Stimulated activated CD4-positive, alpha-beta T cell treated with anti-CD3 and anti-CD28 coated beads, TNF-alpha, amount 100 ng/mL, for 4 hours (primary cell): ENCODE results near the gene PABPC3.

Source experiments
- DNase-seq, 3 experiments: peaks; one replicate each; pipeline ENCODE4 v3.0.0-alpha.2; 2020; ENCODE audit warnings: low read depth in 3 of 3

The PABPC3 gene

DNA sequence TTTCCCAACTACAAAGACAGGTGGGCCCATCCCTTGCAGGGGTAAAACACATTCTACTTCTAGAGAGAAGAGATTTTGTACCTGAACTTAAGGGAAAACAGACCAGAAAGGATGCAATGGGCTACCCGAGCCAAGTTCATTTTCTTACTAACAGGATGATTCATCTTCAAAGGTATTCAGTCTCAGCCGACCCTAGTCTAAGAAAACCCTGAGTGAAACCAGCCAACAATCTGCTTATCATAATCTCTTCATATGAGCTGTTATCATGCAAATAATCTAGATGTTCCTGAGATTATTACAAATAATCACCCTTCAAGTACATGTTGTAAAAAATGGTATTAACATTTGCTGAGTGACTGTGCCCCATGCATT lies 15.6 kb downstream of the PABPC3 start:
- DNase-seq = no peak

DNA sequence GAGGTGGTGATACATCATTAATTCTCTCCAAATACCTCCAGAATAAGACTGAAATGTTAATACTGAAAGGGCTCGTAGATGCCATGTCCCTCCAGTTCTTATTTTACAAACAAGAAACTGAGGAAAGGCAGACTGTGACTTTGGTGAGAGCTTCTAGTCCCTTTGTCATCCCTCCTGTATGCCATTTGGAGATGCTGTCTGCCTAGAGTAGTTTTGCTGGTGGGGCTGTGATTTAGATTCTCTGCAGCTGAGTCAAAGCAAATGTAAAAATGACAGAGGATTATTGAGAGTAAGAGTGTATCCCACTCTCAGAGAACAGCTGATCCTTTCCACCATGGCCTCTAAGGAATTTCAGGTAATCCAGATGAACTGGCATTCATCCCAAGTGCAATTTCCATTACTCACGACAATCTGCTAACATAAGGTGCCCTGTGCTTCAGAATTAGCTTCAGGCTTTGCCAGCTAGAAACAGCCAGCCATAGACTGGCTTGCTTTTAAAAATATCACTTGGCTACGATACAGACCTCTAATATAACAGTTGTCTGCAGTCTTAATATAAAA lies 16.8 kb downstream of the PABPC3 start:
- DNase-seq = no peak

DNA sequence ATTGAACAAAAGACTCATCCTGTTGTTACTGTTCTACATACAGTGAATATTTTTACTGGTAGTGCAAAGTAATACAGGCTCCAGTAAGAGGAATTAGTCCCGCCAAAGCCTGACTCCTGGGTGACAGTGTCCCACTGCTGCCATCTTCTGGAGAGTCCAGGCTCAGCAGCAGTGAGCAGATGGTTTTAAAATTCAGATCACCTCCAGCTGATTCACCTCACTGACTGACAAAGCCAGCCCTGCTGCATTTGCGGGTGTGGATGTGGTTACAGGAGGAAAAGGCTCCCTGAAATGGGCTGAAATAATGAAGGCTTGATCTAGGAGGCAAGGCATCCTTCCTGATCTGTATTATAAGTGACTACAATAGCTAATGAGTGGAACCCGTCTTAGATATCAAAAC lies 18.3 kb downstream of the PABPC3 start:
- DNase-seq = peak in 2 of 3 experiments; percentile 18 to 33

DNA sequence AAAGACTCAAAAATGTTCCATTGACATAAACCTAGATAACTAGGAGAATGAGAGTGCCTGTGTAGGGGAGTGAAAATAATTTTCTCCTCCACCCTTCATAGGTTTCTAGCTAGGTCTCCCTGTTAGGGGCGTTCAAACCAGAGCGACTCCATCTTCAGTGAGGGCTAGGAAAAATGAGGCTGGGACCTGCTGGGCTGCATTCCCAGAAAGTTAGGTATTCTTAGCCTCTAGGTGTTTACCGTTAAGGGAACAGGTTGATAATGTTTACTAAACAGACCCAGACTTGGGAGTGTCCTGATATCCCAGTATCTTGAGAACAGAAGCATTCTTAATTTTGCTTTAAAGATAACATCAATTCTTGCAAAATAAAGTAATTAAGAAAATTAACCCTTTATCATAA lies 20.1 kb downstream of the PABPC3 start:
- DNase-seq = no peak

DNA sequence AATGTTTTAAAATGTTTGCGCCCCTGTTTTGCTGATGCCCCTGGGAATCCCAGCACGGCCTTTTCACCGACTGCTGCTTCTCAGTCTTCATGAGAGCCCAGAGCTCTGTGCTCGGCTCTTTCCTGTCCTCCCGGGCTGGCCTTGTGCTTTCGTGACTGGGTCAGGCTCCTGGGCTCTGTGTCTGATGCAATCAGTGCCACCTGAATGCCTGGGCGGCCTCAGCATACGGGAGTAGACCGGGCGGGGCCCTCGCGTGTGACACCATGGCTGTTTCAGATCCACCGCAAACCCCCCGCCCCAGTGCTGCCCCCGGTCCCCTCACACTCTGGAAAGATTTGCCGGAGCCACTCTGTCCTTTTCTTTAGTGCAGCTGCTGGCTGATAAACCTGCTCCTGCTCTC lies 21.4 kb downstream of the PABPC3 start:
- DNase-seq = no peak

DNA sequence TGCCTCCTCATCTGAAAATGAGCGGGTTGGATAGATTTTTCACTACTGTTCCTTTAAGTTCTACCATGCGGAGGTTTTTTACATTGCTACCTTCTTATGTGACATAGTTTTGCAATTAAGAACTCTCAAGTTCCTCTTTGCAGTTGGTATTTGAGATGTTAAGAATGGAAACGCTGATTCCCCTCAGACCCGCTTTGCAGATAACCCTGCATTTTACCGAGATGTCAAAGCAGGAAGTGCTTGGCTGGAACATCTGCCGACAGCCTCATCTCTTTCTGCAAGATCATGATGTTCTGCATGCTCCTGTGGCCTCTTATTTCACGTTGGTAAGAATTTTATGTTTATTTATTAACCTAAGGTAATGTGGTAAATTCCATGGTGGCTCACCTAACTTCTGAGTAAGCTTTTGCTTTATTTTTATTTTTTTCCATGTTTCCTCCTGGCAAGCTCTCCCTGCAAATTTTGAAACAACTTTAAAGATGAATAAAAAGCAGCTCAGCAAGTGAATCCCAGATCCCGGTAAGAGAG lies 22.5 kb downstream of the PABPC3 start:
- DNase-seq = no peak

DNA sequence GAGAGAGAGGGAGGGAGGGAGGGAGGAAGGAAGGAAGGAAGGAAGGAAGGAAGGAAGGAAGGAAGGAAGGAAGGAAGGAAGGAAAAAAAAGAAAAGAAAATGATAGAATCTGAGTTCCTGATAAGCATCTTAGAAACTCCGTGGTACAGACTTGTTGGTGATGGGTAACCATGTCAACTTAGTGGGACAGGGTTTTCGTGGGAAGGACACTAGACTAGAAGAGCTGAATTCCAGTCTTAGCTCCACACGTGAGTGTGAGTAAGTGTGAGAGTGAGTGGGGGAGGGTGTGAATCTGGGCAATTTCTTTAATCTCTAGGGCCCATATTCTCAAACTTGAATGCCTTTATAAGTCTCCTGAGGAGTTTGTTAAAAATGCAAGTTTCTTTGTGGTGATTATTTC lies 35.0 kb downstream of the PABPC3 start:
- no peak for DNase-seq

DNA sequence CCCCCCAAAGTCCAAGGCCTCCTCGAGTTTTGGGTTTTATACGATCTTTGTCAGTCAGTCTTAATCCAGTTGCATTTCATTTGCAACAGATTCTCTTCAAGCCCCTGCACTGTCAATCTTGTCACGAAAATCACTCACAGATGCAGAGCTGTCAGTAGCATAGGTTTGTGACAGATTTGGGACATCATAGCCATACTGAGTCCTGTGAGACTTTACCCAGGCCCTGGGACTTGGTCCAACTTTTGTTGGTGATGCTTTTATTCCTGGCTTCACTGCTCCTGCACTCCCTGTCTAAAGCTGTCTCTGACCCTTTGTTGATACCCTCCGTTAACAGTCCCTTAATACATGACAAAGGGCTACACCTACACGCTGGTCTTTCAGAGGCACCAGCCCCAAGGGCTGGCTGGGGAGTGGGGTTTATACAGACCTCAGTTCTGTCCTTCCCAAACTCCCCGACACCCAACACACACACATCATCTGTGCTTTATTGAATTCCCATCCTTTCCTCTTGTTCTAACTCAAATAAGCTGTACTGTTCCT lies 36.0 kb downstream of the PABPC3 start:
- no peak for DNase-seq

DNA sequence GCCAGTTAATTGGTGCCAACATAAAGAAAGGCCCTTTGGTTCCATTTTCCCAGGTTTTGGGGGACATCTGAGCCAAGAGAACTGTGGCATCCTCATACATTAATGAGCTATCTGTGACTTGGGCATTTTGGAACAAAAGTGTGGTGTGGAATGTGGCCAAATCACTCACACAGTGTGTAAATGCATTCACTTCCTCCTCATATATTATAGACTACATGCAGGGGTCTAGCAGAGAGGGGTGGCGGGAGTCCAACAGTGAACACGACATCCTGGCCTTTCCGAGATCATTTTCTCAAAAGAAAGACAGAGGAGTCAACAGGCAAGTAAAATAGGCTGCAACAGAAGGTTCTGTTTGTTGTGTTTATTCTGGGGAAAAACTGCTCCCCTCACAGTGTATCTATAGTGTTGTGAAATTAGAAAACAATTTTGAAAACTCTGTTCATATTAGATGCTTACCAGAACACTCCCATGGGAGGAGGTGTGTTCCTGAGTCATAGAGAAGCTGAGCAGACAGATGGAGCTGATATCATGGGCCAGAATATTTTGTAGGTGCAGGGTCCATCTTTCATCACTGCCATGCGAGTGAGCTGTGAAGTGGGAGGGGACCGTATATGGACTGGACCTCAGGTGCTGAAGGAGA lies 36.9 kb downstream of the PABPC3 start:
- DNase-seq = no peak

DNA sequence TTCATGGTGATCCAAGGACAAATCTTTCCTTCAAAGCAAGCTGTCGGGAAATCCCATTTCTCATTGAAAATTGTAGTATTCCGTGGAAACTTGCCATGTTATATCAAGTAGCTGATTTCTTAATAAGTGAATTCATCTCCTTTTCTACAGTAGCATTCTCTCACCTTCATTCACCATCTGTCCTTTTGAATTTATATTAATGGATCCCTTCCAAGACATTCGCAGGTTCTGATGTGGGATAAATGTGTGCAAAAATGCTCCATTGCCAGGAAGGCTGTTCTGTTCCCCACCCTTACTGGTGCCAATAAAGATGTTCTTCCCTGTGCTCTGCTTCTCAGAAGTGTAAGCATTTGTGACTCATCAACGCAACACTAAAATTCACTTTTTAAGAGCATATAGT lies 40.0 kb downstream of the PABPC3 start:
- no peak for DNase-seq

DNA sequence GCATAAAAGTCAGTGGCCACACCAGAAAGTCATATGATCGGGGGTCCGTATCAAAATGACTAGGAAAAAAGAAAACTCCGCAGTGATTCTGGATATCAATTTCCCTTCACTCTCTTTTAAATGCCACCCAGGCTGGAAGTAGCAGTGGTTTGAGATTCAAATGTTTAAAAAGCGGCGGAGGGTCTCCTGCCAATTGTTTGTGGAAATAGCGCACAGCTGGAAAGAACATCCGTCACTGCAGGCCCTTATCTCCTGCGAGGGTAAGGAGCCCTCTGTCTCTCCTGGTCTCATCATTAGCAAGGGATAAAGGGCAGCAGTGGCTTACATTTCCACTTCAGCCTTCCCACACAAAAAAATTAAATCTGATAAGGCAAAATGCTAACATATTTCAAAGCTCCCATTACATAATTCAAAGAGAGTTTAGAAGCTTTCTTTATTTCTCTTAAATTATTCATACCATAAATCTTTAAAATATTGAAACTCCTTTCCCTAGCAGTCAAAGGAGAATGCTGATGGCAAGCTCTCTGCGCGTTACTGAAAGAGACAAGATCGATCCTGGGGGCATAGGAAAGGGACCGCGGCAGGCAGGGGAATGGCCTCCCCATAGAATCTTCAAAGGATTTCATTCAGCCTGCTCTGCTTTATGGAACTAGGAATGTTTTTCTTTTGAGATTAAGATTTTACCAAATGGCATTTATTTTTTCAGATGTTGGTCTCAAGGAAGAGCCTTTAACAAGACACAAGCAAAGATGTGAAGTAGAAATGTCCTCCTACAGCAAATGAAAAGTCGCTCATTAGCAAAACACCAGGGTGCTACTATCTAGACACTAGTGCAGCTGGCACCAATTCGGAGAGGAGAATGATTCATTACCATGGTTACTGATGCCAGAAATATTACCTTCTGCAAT lies 41.2 kb downstream of the PABPC3 start:
- DNase-seq = no peak

DNA sequence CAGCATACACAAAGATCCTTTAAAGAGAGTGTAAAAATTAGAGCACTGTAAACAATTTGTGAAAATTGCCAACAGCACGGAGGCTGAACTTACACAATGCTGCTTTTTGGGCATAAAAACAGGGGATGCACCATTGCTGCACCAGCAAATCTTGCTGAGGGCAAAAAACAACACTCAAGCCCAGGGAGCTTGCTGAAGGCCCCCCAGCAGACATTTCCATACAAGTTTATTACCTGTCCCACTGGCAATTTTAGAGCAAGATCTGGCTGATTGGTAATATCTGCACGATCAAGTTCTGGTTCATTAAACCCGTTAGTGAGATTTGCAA lies 41.8 kb downstream of the PABPC3 start:
- DNase-seq = no peak

DNA sequence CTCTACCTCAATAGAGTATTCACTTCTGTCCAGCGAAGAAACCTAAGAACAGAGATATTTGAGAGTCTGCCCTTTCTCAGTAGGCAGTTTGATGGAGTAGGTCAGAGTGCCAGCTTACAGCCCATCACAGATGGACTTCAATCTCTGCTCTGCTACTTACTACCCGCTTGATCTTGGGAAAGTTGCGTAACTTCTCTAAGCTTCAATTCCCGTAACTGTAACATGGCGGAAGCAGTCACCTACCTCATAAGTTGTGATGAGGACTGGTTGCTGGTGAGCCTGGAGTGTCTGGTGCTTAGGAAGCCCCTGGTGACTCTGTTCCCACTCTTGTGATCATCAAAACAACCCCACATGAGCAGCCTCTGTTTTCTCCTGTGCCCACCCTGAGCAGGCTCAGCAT lies 45.1 kb downstream of the PABPC3 start:
- DNase-seq = no peak

DNA sequence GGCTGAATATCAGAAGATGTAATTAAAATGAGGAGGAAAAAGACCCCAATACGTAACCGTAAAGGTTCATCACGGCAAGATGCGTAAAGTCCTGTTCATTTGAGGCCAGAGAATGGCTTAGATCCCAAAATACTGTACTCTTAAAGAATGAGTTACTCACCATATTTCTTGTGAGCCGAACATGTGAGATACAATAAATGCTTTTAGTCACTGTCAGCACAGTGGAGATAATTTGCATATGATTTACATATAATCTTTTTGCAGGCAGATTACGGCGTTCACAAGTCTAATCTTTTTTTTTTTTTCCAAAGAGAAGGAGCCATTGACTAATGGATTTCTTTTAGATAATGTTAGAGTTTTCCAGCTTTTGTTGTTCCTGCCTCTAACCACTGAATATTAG lies 47.8 kb downstream of the PABPC3 start:
- DNase-seq = no peak

DNA sequence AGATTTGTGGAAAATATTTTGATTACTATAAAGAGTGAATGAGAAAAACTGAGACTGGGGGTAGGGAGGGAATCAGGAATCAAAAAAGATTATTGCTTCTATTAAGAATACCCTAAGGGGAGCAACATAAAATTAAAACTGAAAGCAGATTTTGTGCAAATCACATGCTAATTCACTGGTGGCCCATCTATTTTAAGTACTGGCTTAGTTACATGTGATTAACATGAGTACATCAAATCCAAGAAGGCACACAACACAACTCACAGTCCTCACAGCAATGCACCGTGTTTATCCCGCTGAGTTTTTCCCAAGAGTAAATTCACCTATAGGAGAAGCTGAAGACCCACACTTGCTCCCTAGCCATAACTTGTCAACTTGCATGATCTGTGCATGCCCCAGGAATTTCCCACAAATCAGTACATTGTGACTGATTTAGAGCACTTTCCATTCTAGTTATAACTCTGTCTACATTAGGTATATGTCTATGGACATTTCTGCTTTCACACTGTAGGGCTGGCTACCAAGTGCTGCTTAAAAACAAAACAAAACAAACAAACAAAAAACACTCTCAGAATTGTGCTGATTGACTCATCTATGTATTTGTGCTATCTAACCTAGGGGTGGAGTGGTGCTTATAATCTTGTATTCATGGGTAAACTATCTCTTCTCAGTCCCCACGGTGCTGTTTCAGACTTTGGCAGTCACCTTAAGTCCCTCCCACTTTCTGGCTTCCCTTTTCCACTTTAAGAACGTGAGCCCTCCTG lies 51.9 kb downstream of the PABPC3 start:
- DNase-seq = no peak

DNA sequence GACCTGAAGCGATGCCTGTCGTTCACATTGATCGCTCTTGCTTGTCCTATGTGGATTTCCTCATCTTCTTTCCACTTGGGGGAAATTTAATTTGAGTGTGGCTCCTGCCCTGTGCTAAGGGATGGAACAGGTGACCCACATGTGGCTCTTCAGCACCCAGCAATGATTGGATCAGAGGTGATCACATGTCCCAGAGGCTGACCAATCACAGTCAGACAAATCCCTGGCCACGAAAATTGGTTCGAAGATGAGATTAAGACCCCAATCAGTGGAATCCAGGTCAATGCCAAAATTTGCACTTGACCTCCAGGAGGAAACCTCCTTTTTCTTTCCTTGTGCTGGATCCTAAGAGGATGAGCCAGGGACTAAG lies 52.5 kb downstream of the PABPC3 start:
- no peak for DNase-seq
